ENCODE results near the gene GGTLC2. TPM values are rescaled to one million over a fixed set of nuclear protein-coding genes. Genes with fewer than 3 reads are reported as not detected.

Gene GGTLC2
- total RNA-seq, 1 experiment from 2014 or later: not detected

DNA sequence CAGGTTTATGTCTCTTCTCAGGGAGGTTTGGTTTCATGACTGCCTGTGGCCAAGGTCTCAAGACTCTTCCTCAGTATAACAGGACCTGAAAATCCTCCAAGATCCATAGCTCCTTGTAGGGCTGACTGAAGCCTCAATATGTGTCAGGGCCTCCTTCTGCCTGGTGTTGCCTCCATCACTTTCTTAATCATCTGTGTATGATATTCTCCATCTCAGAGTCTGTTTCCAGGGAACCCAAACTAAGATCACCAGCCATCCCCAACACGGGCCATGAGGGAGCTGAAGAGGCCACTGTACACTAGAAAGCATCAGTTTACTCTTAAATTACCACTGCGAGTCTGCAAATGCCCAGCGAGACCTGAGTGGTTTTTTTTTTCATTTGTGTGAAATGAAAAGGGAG is 17.7 kb downstream of the GGTLC2 start:
- H2AFZ ChIP-seq (ENCODE audit: low read length): no peak overlapping the region
- CTCF ChIA-PET: no interaction called here
- POLR2A ChIA-PET (ENCODE audit: unreplicated experiment): no interaction called here
- H3K9me3 ChIP-seq (ENCODE audit: low read length): no peaks in the 10 kb centered on the region
- no peaks in the 10 kb centered on the region for H3K79me2 ChIP-seq (ENCODE audit: low read length)
- no peak overlapping the region for H3K4me3 ChIP-seq (ENCODE audit: low read length)
- BruUV-seq (replicated peaks): no TSS peak
- H3K9ac ChIP-seq (ENCODE audit: low read length): no peak overlapping the region
- DNase-seq (no peak), ATAC-seq (no peak)
- no peaks in the 10 kb centered on the region for H3K4me1 ChIP-seq (ENCODE audit: insufficient read depth, low read length)
- H3K9me2 ChIP-seq (replicated peaks; ENCODE audit: low read length): no peaks in the 10 kb centered on the region
- H3K27me3 ChIP-seq (ENCODE audit: low read length): peaks cover 37% of the 10 kb centered on the region
- H3K27ac ChIP-seq (ENCODE audit: low read length): no peak overlapping the region
- TF ChIP-seq EZH2phosphoT487 (IDR thresholded peaks at IDR 0.05; ENCODE audit: borderline replicate concordance, low read length) (no peak), EZH2 (IDR thresholded peaks at IDR 0.05; ENCODE audit: low read length, unreplicated experiment) (no peak)
- TF ChIP-seq, protein P1, sequence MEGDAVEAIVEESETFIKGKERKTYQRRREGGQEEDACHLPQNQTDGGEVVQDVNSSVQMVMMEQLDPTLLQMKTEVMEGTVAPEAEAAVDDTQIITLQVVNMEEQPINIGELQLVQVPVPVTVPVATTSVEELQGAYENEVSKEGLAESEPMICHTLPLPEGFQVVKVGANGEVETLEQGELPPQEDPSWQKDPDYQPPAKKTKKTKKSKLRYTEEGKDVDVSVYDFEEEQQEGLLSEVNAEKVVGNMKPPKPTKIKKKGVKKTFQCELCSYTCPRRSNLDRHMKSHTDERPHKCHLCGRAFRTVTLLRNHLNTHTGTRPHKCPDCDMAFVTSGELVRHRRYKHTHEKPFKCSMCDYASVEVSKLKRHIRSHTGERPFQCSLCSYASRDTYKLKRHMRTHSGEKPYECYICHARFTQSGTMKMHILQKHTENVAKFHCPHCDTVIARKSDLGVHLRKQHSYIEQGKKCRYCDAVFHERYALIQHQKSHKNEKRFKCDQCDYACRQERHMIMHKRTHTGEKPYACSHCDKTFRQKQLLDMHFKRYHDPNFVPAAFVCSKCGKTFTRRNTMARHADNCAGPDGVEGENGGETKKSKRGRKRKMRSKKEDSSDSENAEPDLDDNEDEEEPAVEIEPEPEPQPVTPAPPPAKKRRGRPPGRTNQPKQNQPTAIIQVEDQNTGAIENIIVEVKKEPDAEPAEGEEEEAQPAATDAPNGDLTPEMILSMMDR (conservative IDR thresholded peaks at IDR 0.05; ENCODE audit: low read depth, low read length): no peak
- H3K36me3 ChIP-seq (ENCODE audit: low read depth, low read length): no peaks in the 10 kb centered on the region
- intact Hi-C loops (cut with micrococcal nuclease): no loop called here
- no peak overlapping the region for H3K4me2 ChIP-seq (ENCODE audit: low read length)
- H3F3A ChIP-seq (ENCODE audit: low read length, unreplicated experiment): no peaks in the 10 kb centered on the region
- H4K20me1 ChIP-seq (ENCODE audit: low read length): no peaks in the 10 kb centered on the region

DNA sequence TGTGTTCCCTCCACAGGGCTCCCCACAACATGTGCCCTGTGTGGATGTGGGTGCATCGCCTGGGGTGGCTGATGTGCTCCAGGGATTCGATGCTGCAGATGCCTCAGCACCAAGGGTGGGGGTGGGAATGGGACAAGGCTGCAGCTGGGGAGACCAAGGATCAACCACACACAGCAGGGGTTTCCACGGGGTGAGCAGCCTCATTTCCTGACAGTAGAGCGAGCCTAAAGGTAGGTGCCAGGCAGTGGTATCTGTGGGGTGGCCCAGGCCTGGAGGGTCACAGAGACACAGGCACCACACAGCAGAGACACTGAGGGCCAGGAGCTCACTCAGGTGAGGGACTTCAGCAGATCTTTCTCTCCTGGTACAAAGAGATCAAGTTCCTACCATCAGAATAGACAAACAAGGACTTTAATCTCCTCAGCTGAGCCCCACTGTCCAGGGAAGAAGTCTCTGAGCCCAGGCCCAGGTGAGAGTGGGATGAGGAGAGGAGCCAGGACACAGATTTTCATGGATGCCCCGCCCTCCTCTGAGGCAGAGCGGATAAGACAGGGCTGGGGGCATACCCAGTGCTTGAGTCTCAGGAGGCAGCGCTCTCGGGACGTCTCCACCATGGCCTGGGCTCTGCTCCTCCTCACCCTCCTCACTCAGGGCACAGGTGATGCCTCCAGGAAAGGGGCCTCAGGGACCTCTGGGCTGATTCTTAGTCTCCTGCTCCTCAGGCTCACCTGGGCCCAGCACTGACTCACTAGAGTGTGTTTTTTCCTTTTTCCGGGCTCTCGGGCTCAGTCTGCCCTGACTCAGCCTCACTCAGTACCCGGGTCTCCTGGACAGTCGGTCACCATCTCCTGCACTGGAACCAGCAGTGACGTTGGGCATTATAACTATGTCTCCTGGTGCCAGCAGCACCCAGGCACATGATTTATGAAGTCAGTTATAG is 19.7 kb downstream of the GGTLC2 start:
- Histone ChIP-seq H3K4me3 (ENCODE audit: low read length) (no peak overlapping the region), H3K27ac (ENCODE audit: low read length) (no peak overlapping the region), H3K9ac (ENCODE audit: low read length) (no peak overlapping the region), H3K9me2 (replicated peaks; ENCODE audit: low read length) (no peaks in the 10 kb centered on the region), H3K79me2 (ENCODE audit: low read length) (no peaks in the 10 kb centered on the region), H4K20me1 (ENCODE audit: low read length) (no peaks in the 10 kb centered on the region), H3K4me1 (ENCODE audit: insufficient read depth, low read length) (no peaks in the 10 kb centered on the region), H3K36me3 (ENCODE audit: low read depth, low read length) (no peaks in the 10 kb centered on the region), H3K27me3 (ENCODE audit: low read length) (peaks cover 17% of the 10 kb centered on the region), H2AFZ (ENCODE audit: low read length) (no peak overlapping the region), H3F3A (ENCODE audit: low read length, unreplicated experiment) (no peaks in the 10 kb centered on the region), H3K4me2 (ENCODE audit: low read length) (no peak overlapping the region), H3K9me3 (ENCODE audit: low read length) (no peaks in the 10 kb centered on the region)
- DNase-seq (peak; percentile 5), ATAC-seq (peak; percentile 42; the same call in 1 of the 2 replicates)
- POLR2A ChIA-PET (ENCODE audit: unreplicated experiment): no interaction called here
- CTCF ChIA-PET: no interaction called here
- TF ChIP-seq, protein P1 (conservative IDR thresholded peaks at IDR 0.05; ENCODE audit: low read depth, low read length): no peak
- TF ChIP-seq EZH2phosphoT487 (IDR thresholded peaks at IDR 0.05; ENCODE audit: borderline replicate concordance, low read length) (no peak), EZH2 (IDR thresholded peaks at IDR 0.05; ENCODE audit: low read length, unreplicated experiment) (no peak)
- no TSS peak for BruUV-seq (replicated peaks)
- intact Hi-C loops (cut with micrococcal nuclease): no loop called here
